Kidney (tissue), 14 donors: ENCODE data around the gene ZNF445. TPM values are rescaled to one million over a fixed set of nuclear protein-coding genes. Genes with fewer than 3 reads are reported as not detected.

Source experiments
- DNase-seq, 5 donors: peaks; one replicate each; pipeline ENCODE4 v3.0.0-alpha.2; 2013 to 2020
- FAIRE-seq: peaks from 2 replicates; lab custom pipeline; 2012; peaks lifted over from hg19 to GRCh38; lab: Jason Lieb, UNC
- H3K27ac ChIP-seq, 2 donors: one replicate each; pipeline ENCODE4 v1.7.0; 2013; ENCODE audit warnings: low read depth in 2 of 2, low read length in 2 of 2, inconsistent platforms in 1 of 2
- H3K27me3 ChIP-seq: one replicate; pipeline ENCODE4 v1.7.1; 2013; ENCODE audit warnings: low read length, inconsistent platforms; ENCODE audit not compliant: control insufficient read depth, insufficient read depth
- H3K36me3 ChIP-seq, 3 donors: one replicate each; pipeline versions ENCODE4 v1.7.0 to v1.7.1; 2013; ENCODE audit warnings: low read length in 3 of 3, control low read depth in 1 of 3, inconsistent platforms in 1 of 3; ENCODE audit not compliant: insufficient read depth in 3 of 3, control insufficient read depth in 2 of 3
- H3K4me1 ChIP-seq, 3 donors: one replicate each; pipeline versions ENCODE4 v1.7.0 to v1.7.1; 2013; ENCODE audit warnings: low read length in 3 of 3, inconsistent platforms in 1 of 3, low read depth in 1 of 3; ENCODE audit not compliant: control insufficient read depth in 2 of 3, insufficient read depth in 2 of 3
- H3K4me3 ChIP-seq, 3 donors: one replicate each; pipeline versions ENCODE4 v1.7.0 to v1.8.1; 2013; ENCODE audit warnings: low read length in 3 of 3, control low read depth in 1 of 3, inconsistent platforms in 1 of 3
- H3K9ac ChIP-seq, 3 donors: one replicate each; pipeline versions ENCODE4 v1.7.0 to v1.7.1; 2013; ENCODE audit warnings: low read length in 3 of 3, control low read depth in 1 of 3, inconsistent platforms in 1 of 3
- H3K9me3 ChIP-seq, 3 donors: one replicate each; pipeline versions ENCODE4 v1.7.0 to v1.7.1; 2013; ENCODE audit warnings: low read length in 3 of 3, control low read depth in 1 of 3, inconsistent platforms in 1 of 3; ENCODE audit not compliant: control insufficient read depth in 2 of 3, insufficient read depth in 1 of 3
- intact Hi-C: fragments of 100-400 bp; cut with DNase I; formaldehyde crosslinking; loops from one replicate; pipeline ENCODE4 v1.11.1; 2022
- polyA plus RNA-seq: library from polyadenylated mRNA; stranded (reverse); fragments of 350-450 nt; fragmentation: Illumina TruSeq; extraction: RNeasy Lipid Tissue Mini Kit (QIAGEN cat#74804); gene quantifications from one replicate; pipeline ENCODE4 v1.2.3, GENCODE V29; 2014; ENCODE audit warnings: low read depth, low replicate concordance; ENCODE audit not compliant: insufficient read depth
- total RNA-seq: library from RNA; stranded (reverse); fragmentation: NEBNext Ultra II Directional; extraction: Animal tissue kit (Norgen Biotek cat#: 25700); gene quantifications from one replicate; pipeline ENCODE4 v1.2.1, GENCODE V29; 2021
- TF ChIP-seq, protein P1 (sequence below): IDR thresholded peaks from 3 replicates; pipeline ENCODE4 v1.5.1; 2012; ENCODE audit warnings: mild to moderate bottlenecking, moderate library complexity, borderline replicate concordance; ENCODE audit not compliant: insufficient read depth; ENCODE audit errors: extremely low read depth
- donor health status: control.
- donor health status: control.
- donor health status: control.
- donor health status: control.
- donor health status: control.
- donor health status: DM: yes; HTN: yes; CAD: no.
- donor health status: Normal renal cell carcinoma (clear cell type).

The ZNF445 gene
- total and polyA plus RNA-seq, 2 donors from 2014 or later = 2.3 to 19.6 TPM

DNA sequence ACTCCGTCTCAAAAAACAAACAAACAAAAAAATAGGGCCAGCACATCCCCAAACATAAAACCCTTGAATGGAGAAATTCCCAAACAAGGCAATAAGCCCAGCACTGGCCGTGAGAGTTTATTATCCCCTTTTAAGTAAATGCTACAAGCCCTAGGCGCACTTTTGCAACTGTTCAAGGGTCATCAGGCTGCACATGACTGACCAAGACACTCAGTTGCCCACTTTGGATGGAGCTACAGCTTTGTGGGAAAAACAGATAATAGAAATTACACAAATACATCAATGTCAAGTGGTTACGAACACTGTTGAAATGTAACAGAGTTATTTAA is 33.7 kb upstream of the ZNF445 start:
- DNase-seq (peak in 4 of 5 donors; percentile 22 to 54 (median 48)), FAIRE-seq (no peak)
- intact Hi-C loops = no loop called here
- H3K27me3 ChIP-seq = no peaks in the 10 kb centered on the region
- H3K9me3 ChIP-seq = no peaks in the 10 kb centered on the region
- peak overlapping the region in 2 of 3 donors; percentile 59 to 65 for H3K9ac ChIP-seq
- H3K27ac ChIP-seq = peak overlapping the region; percentile 16 to 88
- H3K4me1 ChIP-seq = peaks cover 0 to 9% (median 0%) of the 10 kb centered on the region in 3 donors
- H3K36me3 ChIP-seq = no peaks in the 10 kb centered on the region
- H3K4me3 ChIP-seq = peak overlapping the region; percentile 62 to 90 (median 68)
- TF ChIP-seq, protein P1, sequence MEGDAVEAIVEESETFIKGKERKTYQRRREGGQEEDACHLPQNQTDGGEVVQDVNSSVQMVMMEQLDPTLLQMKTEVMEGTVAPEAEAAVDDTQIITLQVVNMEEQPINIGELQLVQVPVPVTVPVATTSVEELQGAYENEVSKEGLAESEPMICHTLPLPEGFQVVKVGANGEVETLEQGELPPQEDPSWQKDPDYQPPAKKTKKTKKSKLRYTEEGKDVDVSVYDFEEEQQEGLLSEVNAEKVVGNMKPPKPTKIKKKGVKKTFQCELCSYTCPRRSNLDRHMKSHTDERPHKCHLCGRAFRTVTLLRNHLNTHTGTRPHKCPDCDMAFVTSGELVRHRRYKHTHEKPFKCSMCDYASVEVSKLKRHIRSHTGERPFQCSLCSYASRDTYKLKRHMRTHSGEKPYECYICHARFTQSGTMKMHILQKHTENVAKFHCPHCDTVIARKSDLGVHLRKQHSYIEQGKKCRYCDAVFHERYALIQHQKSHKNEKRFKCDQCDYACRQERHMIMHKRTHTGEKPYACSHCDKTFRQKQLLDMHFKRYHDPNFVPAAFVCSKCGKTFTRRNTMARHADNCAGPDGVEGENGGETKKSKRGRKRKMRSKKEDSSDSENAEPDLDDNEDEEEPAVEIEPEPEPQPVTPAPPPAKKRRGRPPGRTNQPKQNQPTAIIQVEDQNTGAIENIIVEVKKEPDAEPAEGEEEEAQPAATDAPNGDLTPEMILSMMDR = no peak

DNA sequence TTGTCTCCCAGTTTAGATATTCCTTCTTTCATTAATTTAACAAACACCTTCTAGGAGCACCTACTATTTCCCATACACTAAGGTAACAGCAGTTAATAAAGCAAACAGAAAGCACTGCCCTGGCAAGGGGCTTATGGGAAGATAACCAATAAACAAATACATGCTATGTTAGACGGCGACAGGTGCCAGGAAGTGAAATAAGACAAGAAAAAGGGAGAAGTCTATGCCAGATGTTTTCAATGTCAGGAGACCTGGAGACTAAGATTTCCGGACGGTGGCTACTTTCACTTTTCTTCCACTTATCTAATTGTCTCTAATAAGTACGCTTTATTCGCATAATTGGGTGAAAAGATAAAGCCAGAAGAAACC is 32.5 kb upstream of the ZNF445 start:
- TF ChIP-seq, protein P1 = no peak
- Histone ChIP-seq H3K36me3 (no peaks in the 10 kb centered on the region), H3K9ac (peak overlapping the region; percentile 21 to 93 (median 81)), H3K27ac (peak overlapping the region; percentile 73 to 79), H3K27me3 (no peaks in the 10 kb centered on the region), H3K4me1 (peaks cover 0 to 9% (median 0%) of the 10 kb centered on the region in 3 donors), H3K9me3 (no peaks in the 10 kb centered on the region), H3K4me3 (peak overlapping the region; percentile 77 to 91 (median 90))
- DNase-seq = peak in 2 of 5 donors; percentile 57 to 62
- intact Hi-C loops = no loop called here
- no peak for FAIRE-seq

DNA sequence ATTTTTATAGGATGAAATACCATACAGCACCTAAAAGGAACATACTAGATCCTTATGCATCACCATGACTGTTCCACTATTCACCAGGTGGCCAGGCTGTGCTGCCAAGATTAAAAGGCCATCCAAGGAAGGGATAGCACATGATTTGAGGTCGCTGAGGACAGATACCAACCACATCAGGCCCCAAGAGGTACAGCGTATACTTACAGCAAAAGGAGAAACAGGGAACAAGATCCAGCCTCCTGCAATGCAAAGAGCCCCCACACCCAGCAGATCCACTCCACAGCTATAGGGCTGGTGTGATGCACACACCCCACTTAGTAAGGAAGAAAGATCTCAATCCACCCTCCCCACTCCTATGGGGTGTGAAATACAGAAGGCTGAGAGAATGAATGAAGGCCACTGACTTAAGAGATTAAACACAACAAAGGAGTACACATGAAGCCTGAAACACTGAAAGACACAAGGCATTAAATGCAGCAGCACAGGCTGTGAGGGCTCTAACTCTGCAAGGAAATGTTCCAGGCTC is 32.0 kb upstream of the ZNF445 start:
- DNase-seq (peak in 1 of 5 donors; percentile 17), FAIRE-seq (no peak)
- Histone ChIP-seq H3K36me3 (no peaks in the 10 kb centered on the region), H3K27ac (no peak overlapping the region), H3K9ac (peak overlapping the region; percentile 20 to 93 (median 81)), H3K27me3 (no peaks in the 10 kb centered on the region), H3K9me3 (no peaks in the 10 kb centered on the region), H3K4me3 (peak overlapping the region; percentile 77 to 91 (median 90)), H3K4me1 (peaks cover 0 to 9% (median 0%) of the 10 kb centered on the region in 3 donors)
- intact Hi-C loops = no loop called here
- TF ChIP-seq, protein P1 = no peak

DNA sequence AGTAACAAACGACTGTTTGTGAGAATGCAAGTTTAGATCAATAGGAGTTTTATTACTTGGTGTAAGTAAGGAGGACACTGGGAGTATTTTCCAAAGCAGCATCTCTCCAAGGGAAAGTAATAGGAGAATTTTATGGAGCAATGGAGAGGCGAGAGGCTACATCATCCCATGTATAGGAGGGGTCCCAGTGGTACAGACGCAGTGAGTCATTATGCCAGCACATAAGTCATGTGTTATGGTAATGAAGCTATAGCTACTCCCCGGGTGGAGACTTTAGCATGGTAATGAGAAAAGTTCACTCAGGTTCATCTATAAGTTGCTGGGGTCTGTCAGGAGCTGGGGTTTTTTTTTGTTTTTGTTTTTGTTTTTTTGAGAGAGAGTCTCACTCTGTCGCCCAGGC is 29.5 kb upstream of the ZNF445 start:
- TF ChIP-seq, protein P1 = no peak
- FAIRE-seq (no peak), DNase-seq (no peak)
- Histone ChIP-seq H3K4me3 (no peak overlapping the region), H3K27ac (no peak overlapping the region), H3K27me3 (no peaks in the 10 kb centered on the region), H3K9ac (no peak overlapping the region), H3K4me1 (peaks cover 0 to 9% (median 0%) of the 10 kb centered on the region in 3 donors), H3K36me3 (no peaks in the 10 kb centered on the region), H3K9me3 (no peaks in the 10 kb centered on the region)
- intact Hi-C loops = no loop called here
